Calu3 (cell line): ENCODE measurements around the gene C1QTNF6. TPM values are rescaled to one million over a fixed set of nuclear protein-coding genes. Genes with fewer than 3 reads are reported as not detected.

ENCODE experiments used
- BruUV-seq: library from RNA; stranded (reverse); fragments of 400-500 nt; replicated peaks from 2 replicates; lab custom pipeline; 2021; lab: Mats Ljungman, UMichigan
- CTCF ChIA-PET: fragments of 300-600 bp; sonication (Branson Sonifier 250); formaldehyde crosslinking; loops from one replicate; lab custom pipeline; 2022; ENCODE audit warnings: antibody characterized with exemption; lab: Charles Lee
- DNase-seq: peaks from one replicate; pipeline ENCODE4 v3.0.0; 2022
- H3K27ac Mint-ChIP-seq: one replicate; pipeline ENCODE4 v1.8.0; 2022; ENCODE audit warnings: mixed read lengths; ENCODE audit not compliant: unreplicated experiment
- H3K27me3 Mint-ChIP-seq: one replicate; pipeline ENCODE4 v1.8.0; 2022; ENCODE audit warnings: mixed read lengths; ENCODE audit not compliant: unreplicated experiment
- H3K36me3 Mint-ChIP-seq: one replicate; pipeline ENCODE4 v1.8.0; 2022; ENCODE audit warnings: mild to moderate bottlenecking, moderate library complexity, mixed read lengths; ENCODE audit not compliant: insufficient read depth, unreplicated experiment
- H3K4me1 Mint-ChIP-seq: one replicate; pipeline ENCODE4 v1.8.0; 2022; ENCODE audit warnings: mild to moderate bottlenecking, low read depth, mixed read lengths; ENCODE audit not compliant: unreplicated experiment
- H3K4me3 Mint-ChIP-seq: one replicate; pipeline ENCODE4 v1.8.0; 2022; ENCODE audit warnings: mild to moderate bottlenecking, low read depth, moderate library complexity, mixed read lengths; ENCODE audit not compliant: unreplicated experiment
- H3K9me3 Mint-ChIP-seq: one replicate; pipeline ENCODE4 v1.8.0; 2022; ENCODE audit warnings: low read depth, mixed read lengths; ENCODE audit not compliant: unreplicated experiment
- CTCF ChIP-seq: fragments of 200-600 bp; IDR thresholded peaks from one replicate; pipeline ENCODE4 v1.8.0; 2022; ENCODE audit warnings: antibody characterized with exemption; ENCODE audit not compliant: unreplicated experiment
- intact Hi-C: fragments of 100-400 bp; cut with micrococcal nuclease; formaldehyde crosslinking; loops from one replicate; pipeline ENCODE4 v1.10.0; 2022; ENCODE audit not compliant: unreplicated experiment
- total RNA-seq: library from RNA; stranded (reverse); gene quantifications from 2 replicates; pipeline ENCODE4 v1.2.3, GENCODE V29; 2022

C1QTNF6 gene
- total RNA-seq, 1 experiment from 2014 or later, result 6.2 TPM

GRCh38 chr22:37228106-37229011 lies 40.3 kb upstream of the C1QTNF6 start:
- DNase-seq, result no peak
- no peak overlapping the region for H3K4me3 Mint-ChIP-seq
- no peaks in the 10 kb centered on the region for H3K27me3 Mint-ChIP-seq
- BruUV-seq, result no TSS peak
- intact Hi-C loops, result no loop called here
- no peak overlapping the region for H3K27ac Mint-ChIP-seq
- no peak for TF ChIP-seq CTCF
- CTCF ChIA-PET, result interaction anchor here (1.2 kb wide), 1 partner anchor 31 kb away, joined by 3 read pairs; no protein-coding TSS in a partner anchor
- peaks cover 9% of the 10 kb centered on the region for H3K36me3 Mint-ChIP-seq
- peaks cover 29% of the 10 kb centered on the region for H3K4me1 Mint-ChIP-seq
- no peaks in the 10 kb centered on the region for H3K9me3 Mint-ChIP-seq

DNA sequence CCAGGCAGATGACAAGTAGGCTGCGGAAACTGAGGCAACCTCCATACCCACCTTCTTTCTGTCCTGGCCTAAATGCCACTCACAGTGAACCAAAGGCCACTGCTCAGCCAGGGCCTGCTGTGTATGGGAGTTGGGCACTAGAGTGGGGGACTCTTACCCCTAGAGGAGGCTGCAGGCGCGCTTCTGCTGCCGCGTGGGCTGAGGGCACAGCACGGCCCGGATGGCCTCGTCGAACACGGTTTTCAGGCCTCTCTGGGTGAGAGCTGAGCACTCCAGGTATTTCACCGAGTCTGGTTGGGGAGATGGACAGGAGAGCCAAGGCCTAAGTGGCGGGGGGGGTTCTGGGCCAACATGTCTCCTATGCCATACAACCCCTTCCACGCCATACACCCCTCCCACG lies 38.5 kb upstream of the C1QTNF6 start:
- peaks cover 1% of the 10 kb centered on the region for H3K27me3 Mint-ChIP-seq
- CTCF ChIA-PET, result interaction anchor here (1.7 kb wide), 1 partner anchor 27 kb away, joined by 5 read pairs; no protein-coding TSS in a partner anchor
- peaks cover 9% of the 10 kb centered on the region for H3K36me3 Mint-ChIP-seq
- no peak overlapping the region for H3K4me3 Mint-ChIP-seq
- H3K27ac Mint-ChIP-seq, result no peak overlapping the region
- DNase-seq, result no peak
- no peak for TF ChIP-seq CTCF
- peaks cover 29% of the 10 kb centered on the region for H3K4me1 Mint-ChIP-seq
- no TSS peak for BruUV-seq
- H3K9me3 Mint-ChIP-seq, result no peaks in the 10 kb centered on the region
- intact Hi-C loops, result no loop called here

DNA sequence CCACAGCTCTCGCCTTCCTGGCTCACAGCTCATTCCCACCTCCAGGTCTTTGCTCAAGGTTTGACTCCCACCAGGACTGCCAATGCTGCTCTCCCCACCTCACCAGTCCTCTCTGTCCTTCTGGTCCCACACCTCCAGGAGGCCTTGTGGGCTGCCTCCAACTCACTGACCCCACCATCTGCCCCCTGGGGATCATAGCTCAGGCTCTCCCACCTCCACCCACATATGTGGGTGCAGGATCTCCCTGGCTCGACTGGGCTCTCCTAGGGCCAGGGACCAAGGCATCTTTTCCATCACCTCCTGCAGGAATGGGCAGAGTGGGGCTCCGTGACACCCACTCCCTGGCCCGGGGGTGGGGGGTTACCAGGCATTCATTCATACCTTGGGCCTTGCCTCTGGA lies 38.0 kb upstream of the C1QTNF6 start:
- Mint-ChIP-seq H3K4me1 (peaks cover 29% of the 10 kb centered on the region), H3K27ac (no peak overlapping the region), H3K4me3 (no peak overlapping the region), H3K27me3 (peaks cover 6% of the 10 kb centered on the region), H3K36me3 (peaks cover 9% of the 10 kb centered on the region), H3K9me3 (no peaks in the 10 kb centered on the region)
- CTCF ChIA-PET, result interaction anchor here (1.3 to 1.7 kb wide), 2 partner anchors 27 to 35 kb away, joined by 4 to 5 read pairs; no protein-coding TSS in a partner anchor
- DNase-seq, result no peak
- intact Hi-C loops, result no loop called here
- no TSS peak for BruUV-seq
- TF ChIP-seq CTCF, result no peak

- H3K36me3 Mint-ChIP-seq, result peaks cover 9% of the 10 kb centered on the region
- H3K27ac Mint-ChIP-seq, result no peak overlapping the region
- no peaks in the 10 kb centered on the region for H3K9me3 Mint-ChIP-seq
- TF ChIP-seq CTCF, result no peak
- TSS peak; percentile 41 for BruUV-seq
- no peak overlapping the region for H3K4me3 Mint-ChIP-seq
- peaks cover 12% of the 10 kb centered on the region for H3K27me3 Mint-ChIP-seq
- peaks cover 24% of the 10 kb centered on the region for H3K4me1 Mint-ChIP-seq
- intact Hi-C loops, result no loop called here
- CTCF ChIA-PET, result interaction anchor here (1.3 to 1.7 kb wide), 2 partner anchors 26 to 35 kb away, joined by 4 to 5 read pairs; no protein-coding TSS in a partner anchor
- no peak for DNase-seq
Observed at GRCh38 chr22:37225481-37225880, 37.4 kb upstream of the C1QTNF6 start.
